GM21390 (cell line): ENCODE data around the gene ANKS1B.
A peak's percentile ranks its signal among the peaks of the same experiment; 100 is the strongest.

Experiments used
- ATAC-seq: cut with Tn5 transposase; IDR thresholded peaks from one replicate; pipeline ENCODE4 v1.9.1; 2021; ENCODE audit not compliant: unreplicated experiment

The ANKS1B gene

GRCh38 chr12:99966429-99966828 lies 18.3 kb downstream of the ANKS1B start:
- ATAC-seq: no peak

- ATAC-seq: no peak
Measured at GRCh38 chr12:99960311-99960710, 24.4 kb downstream of the ANKS1B start.

- ATAC-seq: no peak
Measured at GRCh38 chr12:99959549-99960170, 25.1 kb downstream of the ANKS1B start.

- ATAC-seq: no peak
Measured at GRCh38 chr12:99957866-99958466, 26.8 kb downstream of the ANKS1B start.

- no peak for ATAC-seq
Measured at GRCh38 chr12:99954724-99955123, 30.0 kb downstream of the ANKS1B start.

- ATAC-seq: no peak
Measured at GRCh38 chr12:99948370-99948769, 36.4 kb downstream of the ANKS1B start.

GRCh38 chr12:99946131-99946530 lies 38.6 kb downstream of the ANKS1B start:
- no peak for ATAC-seq

- ATAC-seq: no peak
Measured at GRCh38 chr12:99935608-99936007, 49.1 kb downstream of the ANKS1B start.

- ATAC-seq: no peak
Measured at GRCh38 chr12:99926511-99927169, 58.1 kb downstream of the ANKS1B start.

GRCh38 chr12:99920353-99920960 lies 64.3 kb downstream of the ANKS1B start:
- no peak for ATAC-seq

GRCh38 chr12:99917711-99918402 lies 66.9 kb downstream of the ANKS1B start:
- no peak for ATAC-seq

- no peak for ATAC-seq
Measured at GRCh38 chr12:99916555-99916954, 68.2 kb downstream of the ANKS1B start.

- no peak for ATAC-seq
Measured at GRCh38 chr12:99915251-99916082, 69.3 kb downstream of the ANKS1B start.

GRCh38 chr12:99914206-99914605 lies 70.5 kb downstream of the ANKS1B start:
- ATAC-seq: no peak

- ATAC-seq: peak; percentile 96
Measured at GRCh38 chr12:99911967-99912366, 72.8 kb downstream of the ANKS1B start.

- no peak for ATAC-seq
Measured at GRCh38 chr12:99911081-99911480, 73.7 kb downstream of the ANKS1B start.

GRCh38 chr12:99910342-99910741 lies 74.4 kb downstream of the ANKS1B start:
- no peak for ATAC-seq

- ATAC-seq: no peak
Measured at GRCh38 chr12:99906786-99907579, 77.8 kb downstream of the ANKS1B start.

- ATAC-seq: no peak
Measured at GRCh38 chr12:99901181-99901580, 83.6 kb downstream of the ANKS1B start.

- ATAC-seq: no peak
Measured at GRCh38 chr12:99898645-99899044, 86.1 kb downstream of the ANKS1B start.
